OCI-M1 (cell line): ENCODE results near the gene ACYP2.
"Not testable (repeated sequence)": the region's sequence is repeated elsewhere in the genome, so short reads cannot be mapped to it uniquely, and the experiment has no call there.

ENCODE experiments used
- DNase-seq: peaks from one replicate; lab custom pipeline; 2025; lab: John Stamatoyannopoulos, UW

Gene ACYP2

DNA sequence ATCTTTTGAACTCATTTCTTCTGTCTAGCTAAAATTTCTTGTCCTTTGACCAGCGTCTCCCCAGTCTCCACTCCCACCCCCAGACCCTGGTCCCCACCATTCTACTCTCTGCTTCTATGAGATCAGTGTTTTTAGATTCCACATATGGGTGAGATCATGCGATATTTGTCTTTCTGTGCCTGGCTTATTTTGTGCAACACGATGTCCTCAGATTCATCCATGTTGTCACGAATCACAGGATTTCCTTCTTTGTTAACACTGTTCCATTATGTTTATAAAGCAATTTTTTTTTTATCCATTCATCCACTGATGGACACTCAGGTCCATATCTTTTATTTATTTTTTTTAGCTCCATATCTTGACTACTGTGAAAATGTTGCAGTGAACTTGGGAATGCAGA is 16.0 kb upstream of the ACYP2 start:
- DNase-seq: no peak

DNA sequence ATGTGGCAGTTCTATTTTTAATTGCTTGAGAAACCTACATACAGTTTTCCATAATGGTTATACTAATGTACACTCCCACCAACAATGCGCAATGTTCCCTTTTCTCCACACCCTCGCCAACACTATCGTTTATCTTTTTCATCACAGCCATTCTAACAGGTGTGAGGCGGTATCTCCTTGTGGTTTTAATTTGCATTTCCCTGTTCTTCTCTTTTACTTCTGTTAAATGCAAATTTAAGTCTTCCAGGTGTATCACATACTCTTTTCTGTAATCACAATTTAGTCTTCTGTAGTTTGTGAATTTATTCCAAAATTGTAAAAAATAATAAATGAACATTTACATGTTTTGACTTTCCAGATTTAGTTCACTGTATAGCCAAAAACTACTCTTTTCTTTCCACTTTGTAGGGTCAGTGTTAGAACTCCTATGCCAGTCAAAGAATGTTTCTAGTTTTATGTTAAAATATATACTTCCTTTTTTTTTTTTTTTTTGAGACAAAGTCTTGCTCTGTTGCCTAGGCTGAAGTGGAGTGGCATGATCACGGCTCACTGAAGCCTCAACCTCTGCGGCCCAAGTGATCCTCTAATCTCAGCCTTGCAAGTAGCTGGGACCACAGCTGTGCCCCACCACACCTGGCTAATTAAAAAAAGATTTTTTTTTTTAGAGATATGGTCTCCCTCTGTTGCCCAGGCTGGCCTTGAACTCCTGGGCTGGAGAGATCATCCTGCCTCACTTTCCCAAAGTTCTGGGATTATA is 15.4 kb upstream of the ACYP2 start:
- DNase-seq: no peak

DNA sequence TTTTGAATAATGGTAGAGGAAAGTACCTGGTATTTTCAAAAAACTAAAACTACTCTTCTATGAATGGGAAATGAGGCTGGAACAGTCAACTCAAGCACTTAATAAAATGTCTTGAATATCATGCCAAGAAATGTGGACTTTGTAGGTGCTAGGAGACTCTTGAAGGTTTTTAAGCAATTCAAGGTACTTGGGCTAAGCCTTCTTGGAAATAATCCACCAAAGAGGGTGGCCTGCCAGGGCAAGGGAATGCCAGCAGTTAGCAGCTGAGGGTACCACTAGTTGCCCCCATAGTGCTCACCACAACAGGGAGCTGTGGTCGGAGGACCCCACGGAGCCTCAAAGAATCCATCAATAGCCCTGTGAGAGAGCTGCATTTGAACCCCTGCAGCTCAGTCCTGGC is 14.6 kb upstream of the ACYP2 start:
- DNase-seq: no peak

DNA sequence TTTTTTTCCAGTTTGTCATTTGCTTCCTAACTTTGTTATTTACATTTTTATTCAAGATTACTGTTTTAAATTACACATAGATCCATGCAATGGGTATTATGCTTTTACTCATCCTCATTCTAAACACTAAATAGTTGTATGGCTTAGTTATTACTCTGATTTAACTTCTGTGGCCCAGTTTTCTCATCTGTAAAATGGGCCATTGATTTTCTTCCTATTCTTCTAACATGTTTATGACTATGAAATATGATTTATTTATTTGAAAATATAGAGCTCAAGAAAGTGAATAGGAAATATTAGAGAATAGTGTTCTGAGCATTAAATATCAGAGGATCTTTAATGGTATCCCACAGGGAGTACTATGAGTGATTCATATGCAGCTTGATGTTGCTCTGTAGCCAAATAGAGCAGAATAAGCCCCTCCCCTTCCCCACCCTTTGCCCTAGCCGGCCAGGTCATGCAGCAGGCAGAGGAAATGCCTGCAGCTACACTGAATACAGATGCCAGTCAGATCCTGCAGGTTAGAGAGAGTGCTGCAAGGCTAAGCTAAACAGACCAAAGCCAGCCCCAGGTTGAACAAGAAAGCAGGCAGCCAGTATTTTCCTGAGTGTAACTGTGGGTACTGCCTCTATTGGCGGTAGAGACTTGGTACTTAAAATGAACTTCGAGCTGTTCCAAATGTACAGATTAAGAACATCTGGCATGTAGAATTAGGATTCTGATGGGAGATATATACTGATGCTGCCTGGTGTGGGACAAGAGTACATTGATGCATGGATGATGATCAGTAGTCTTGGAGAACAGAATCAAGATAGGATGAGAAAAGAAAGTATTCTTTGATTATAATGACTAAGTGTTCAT is 11.7 kb upstream of the ACYP2 start:
- peak; percentile 27 for DNase-seq

DNA sequence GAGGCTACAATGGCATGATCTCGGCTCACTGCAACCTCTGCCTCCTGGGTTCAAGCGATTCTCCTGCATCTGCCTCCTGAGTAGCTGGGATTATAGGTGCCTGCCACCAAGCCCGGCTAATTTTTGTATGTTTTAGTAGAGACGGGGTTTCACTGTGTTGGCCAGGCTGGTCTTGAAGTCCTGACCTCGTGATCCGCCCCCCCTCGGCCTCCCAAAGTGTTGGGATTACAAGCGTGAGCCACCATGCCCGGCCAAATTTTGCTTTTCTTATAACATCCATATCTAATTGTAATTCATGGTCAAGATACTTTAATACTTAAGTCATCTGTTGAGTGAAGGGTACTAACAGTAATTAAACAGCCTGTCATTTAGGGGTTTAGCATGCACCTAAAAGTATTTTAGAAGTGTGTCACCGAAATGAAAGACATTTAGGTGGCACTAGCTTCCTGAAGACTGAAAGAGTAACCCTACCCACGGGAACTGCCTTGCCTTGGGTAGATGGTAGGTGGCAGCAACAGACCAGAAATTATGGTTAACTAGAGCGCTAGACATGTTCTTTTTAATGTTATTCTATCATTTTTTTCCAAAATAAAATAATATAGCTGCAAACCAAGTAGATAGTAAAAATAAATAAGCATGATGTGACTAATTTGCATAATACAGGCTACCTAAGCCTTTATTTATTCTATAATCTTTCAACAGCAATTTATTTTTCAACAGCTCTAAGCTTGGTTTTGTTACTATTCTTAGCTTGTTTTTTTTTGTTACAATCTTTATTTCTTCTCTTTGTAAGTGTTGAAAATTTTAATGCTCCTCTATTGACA is 8.6 kb upstream of the ACYP2 start:
- peak; percentile 82 for DNase-seq

DNA sequence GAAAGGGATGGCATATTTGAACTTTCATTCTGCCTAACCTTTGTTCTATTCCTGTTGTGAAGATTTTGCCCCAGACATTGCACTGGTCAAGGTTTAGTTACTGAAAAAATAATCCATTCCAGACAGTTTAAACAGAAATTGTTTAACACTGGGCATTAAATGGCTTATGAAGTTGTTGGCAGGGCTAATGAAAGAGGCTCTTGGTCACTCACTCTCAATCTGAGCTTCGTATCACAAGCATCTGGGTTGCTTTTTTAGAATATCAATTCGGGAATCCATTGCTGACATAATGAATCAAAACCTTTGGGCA is 8.0 kb upstream of the ACYP2 start:
- no peak for DNase-seq

DNA sequence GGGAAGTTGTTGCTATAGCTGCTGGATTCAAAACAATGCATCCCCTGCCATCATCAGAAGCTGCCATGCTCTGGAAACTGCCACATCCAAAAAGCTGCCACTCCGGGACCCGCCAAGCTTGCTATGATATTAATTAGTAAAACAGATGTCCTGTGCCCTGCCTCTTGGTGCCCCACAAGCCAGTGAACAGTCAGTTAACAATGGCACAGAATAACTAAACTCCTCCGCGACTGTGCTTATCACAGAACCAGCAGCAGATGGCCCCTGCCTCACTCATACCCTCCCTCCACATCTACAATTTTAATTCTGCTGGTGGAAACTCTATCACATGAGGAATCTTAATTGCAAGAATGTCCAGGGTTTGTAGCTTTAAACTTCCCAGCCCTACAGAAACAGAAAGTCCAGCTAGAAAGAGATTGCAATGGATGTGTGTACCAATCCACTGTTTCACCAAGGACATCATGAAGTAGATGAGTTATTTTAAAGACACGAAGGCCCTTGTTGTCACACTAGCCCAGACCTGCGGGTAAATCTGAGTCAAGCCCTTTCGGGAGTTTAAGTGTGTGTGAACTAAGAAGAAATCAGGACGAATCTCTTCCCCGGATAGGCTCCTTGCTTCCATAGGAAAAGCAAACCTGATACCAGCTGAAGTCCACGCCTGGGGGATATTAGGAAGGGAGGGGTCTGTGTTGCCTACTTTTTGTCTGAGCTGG is 7.4 kb upstream of the ACYP2 start:
- DNase-seq: peak; percentile 24

DNA sequence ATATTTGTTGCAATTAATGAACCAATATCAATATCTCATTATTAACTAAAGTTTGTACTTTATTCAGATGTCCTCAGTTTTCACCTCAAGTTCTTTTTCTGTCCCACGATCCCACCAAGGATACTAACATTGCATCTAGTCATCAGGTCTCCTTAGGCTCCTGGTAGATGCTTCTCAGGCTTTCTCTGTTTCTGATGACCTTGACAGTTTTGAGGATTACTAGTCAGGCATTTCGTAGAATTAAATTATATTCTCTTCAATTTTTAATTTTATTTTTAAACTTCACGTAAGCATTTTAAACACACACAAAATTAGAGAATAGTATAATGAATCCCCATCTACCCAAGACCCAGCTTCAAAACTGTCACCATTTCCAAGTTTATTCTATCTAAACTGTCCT is 5.6 kb upstream of the ACYP2 start:
- no peak for DNase-seq

DNA sequence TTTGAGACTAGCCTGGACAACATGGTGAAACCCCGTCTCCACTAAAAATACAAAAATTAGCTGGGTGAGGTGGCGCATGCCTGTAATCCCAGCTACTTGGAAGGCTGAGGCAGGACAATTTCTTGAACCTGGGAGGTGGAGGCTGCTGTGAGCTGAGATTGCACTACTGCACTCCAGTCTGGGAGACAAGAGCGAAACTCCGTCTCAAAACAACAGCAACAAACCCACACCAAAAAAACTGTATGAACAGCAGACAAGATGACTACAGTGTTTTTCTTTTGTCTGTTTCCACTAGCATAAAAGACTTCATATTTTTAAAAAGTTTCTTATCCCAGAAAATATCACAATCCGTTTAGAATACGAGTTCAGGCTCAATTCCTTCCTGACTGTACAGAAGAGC is 936 bp upstream of the ACYP2 start:
- not testable (repeated sequence) for DNase-seq

DNA sequence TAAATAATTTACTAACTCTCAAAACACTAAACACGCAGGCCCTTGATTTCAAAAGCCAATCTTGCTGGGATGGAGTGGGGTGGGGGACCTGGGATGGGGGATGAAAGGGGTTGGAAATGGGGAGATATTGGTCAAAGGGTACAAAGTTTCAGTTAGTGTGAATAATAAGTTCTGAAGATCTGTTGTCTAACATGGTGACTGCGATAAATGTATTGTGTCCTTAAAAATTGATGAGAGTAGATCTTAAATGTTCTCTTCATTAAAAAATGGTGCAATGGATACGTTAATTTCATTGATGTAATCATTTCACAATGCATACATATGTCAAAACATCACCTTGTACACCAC is 505 bp upstream of the ACYP2 start:
- no peak for DNase-seq

DNA sequence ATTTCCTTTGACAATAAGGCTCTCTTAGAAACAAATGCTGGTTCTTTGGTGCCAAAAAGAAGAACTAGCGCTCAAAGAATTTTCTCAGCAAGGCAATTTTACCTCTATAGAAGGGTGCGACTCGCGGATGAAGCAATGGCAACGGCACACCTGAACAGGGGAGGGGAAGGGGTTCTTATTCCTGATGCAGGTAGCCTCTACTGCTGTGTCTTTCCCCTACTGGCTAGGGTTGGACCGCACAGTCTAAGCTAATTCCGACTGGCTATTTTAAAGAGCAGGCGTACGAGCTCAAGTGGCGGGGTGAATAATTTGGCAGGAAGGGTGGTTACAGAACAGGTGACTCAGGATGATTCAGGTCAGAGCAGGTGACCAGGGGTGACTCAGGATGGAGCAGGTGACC is 1.2 kb downstream of the ACYP2 start:
- DNase-seq: not testable (repeated sequence)

DNA sequence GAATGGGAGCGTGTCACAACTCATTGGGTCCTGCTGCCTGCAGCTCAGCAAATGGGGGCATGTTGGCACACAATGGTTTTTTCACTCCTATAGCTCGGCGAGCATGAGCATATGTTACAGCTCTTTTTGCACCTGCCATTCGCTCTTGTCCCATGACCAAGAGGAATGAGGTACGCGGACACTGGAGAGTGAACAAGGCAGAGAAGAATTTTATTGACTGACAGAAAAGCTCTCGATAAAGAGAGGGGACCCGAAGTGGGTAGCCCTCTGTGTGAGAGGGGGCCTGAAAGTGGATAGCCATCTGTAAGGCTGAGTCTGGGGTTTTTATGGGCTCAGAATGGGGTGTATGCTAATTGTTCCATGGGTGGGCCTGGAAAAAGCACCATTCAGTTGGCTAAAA is 5.5 kb downstream of the ACYP2 start:
- DNase-seq: no peak

DNA sequence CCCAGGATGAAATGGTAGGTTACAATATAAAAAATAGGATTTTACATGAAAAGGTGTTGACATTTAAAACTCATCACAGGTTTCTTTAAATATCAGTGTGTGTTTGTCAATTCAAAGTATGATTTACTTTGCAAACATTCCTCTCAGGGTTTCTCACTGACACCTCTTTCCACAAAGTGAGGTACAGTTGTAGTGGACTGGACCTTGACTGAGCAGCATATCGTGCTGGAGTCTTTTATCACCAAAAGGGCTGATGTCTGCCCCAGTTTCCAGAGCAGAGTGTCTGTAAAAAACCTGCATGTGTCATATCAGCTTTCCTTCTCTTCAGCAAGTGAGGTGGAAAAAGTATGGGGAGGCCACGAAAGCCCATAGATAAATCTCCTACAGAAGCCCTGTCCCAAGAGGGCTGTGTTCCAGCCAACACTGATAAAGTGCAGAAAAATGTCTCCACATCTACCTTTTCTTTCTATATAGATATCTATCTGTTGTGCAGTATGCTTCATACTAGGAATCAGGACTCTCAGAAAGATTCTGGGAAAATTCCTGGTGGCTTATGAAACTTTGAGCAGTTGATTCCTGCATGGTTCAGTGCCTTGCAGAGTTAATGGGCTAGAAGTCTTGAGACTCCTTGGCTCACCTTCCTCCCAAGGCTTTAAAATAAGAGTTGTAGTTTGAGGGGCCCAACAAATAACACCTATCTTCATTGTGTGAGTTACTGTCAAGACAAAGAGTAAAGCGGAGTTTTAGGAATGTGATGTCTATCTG is 6.9 kb downstream of the ACYP2 start:
- DNase-seq: no peak

DNA sequence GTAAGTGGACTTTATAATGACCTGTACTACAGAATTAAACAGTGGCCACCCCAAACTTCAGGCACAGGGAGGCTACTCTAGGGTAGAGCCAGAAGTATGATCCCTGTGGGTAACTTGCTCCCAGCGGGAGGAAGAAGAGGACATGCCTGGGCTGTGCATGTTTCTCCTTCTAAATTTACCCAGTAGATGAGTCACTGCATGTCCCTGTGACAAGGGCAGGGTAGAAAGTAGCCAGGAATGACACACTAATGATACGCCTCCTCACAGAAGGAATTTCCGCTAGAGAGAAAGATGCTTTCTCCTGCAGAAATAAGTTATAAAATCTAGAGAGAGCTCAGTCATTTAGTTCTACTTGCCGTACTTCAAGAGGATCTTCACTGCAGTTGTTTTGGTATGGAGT is 7.5 kb downstream of the ACYP2 start:
- no peak for DNase-seq

DNA sequence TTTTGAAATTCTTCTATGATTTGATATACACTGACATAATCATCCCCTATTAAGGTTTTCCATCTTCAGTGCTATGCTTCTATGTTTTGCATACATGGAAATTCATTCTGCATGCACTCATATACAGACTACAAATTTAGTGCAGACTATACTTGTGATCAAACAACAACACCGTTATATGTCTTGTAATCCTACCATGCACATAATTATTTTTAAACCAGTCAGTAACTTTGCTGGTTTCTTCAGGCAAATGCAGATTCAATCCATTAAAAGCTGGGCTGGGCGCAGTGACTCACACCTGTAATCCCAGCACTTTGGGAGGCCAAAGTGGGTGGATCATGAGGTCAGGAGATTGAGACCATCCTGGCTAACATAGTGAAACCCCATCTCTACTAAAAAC is 11.8 kb downstream of the ACYP2 start:
- DNase-seq: not testable (repeated sequence)

DNA sequence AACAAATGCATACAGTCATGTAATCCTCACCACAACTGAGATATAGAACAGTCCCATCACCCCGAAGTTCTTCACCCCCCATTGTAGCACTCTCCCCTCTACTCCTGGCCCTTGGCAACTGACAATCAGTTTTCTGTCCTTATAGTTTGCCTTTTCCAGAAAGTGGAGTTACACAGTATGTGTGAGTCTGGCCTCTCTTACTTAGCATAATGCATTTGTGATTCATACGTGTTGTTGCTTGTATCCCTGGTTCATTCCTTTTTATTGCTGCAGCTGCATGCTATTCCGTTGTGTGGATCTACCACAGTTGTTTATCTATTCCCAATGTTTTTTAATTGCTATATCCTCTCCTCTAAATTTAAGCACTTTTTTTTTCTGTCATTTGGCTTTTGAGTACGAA is 17.6 kb downstream of the ACYP2 start:
- DNase-seq: no peak

DNA sequence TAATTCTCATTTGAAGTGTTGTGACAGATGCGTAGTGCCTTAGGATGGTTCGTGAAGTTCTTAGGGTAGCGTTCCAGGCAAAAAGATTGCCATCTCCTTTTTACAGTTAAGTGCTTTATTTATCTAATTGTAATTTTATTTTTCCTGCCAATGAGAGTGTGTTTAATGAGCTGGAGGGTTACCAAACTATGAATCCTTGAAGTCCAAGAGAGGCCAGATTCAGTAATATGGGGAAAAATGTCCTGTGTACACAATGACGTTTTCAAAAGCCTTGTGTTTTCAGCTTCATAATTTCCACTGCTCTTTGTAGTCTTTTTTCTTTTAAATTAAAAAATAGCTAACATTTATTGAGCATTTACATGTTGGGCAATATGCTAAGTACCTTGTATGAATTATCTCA is 23.8 kb downstream of the ACYP2 start:
- no peak for DNase-seq

DNA sequence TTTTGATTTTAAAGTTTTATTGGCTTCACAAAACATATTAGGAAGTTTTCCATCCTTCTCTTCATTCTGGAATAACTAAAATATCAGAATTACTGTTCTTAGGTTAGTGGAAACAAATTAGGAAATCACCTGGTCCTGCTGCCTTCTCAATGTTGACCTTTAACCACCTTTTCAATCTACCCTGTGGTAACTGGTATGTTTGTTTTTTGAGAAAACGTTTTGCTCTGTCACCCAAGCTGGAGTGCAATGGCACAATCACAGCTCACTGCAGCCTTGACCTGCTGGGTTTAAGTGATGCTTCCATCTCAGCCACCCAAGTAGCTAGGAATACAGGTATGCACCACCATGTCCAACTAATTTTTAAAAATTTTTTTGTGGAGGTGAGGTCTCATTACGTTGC is 28.4 kb downstream of the ACYP2 start:
- no peak for DNase-seq

DNA sequence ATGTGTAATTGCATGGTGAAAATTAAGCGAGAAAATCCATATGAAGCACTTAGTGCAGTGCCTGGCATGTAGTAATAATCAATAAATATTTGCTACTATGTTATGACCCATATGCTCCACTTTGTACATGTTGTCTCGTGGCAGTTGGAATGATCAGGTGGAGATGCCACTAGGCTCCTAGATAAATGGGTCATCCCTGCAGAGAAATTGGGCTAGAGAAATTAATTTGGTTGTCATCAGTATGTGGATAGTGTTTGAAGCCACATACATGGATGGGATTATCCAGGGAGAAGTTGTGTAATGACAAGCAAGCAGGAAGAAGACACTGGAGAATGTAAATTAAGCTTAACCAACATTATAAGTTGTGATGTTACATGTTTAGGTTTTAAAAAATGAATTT is 33.0 kb downstream of the ACYP2 start:
- no peak for DNase-seq

DNA sequence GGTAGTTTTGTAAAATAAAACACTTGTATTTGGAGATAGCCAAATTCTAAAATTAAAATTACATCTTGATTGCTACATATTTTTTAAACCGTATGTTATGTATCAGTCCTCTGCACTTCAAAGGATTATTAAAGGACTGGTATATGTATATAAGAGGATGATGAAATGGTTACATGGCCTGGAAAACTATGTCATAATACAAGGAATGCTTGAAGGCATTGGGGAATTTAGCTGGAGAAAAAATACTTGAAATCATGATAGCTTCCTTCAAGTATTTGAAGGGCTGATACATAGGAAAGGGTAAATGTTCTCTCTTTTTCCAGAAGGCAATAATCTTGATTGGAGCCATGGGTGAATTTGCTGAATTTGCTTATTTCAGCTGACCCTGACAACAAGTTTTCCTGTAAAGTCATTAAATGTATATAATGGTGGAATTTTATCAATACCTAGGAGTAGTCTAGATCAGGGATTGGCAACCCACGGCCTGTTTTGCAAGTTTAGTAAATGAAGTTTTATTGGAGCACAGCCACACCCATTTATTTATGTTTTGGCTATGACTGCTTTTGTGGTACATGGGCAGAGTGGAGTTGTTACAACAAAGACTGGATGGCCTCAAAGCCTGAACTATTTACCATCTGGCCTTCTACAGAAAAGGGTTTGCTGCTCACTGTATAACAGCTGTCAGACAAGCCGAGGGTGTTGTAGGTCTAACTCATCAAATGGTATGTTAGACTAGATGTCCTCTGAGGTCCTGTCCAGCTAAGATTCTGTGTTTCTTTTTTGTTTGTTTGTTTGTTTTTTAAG is 34.4 kb downstream of the ACYP2 start:
- DNase-seq: no peak

DNA sequence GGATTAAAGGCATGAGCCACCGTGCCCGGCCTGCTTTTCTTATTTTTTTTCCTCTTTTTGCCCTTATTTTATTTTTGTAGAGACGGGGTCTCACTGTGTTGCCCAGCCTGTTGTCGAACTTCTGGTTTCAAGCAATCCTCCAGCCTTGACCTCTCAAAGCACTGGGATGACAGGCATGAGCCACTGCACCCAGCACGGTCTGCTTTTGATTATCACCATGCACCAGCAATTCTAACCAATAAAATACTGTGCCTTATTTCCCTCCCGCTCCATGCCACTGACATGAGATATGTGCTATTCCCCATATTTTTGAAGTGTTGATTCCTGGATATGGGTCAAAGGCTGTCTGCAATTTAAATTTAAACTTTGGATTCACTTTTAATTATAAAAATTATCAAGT is 42.9 kb downstream of the ACYP2 start:
- no peak for DNase-seq
